ENCODE results near the gene BCL7A.

- no peak for TF ChIP-seq CTCF (IDR thresholded peaks at IDR 0.05)
- no peak for TF ChIP-seq POLR2AphosphoS5 (IDR thresholded peaks at IDR 0.05)
- no peak for TF ChIP-seq POLR2A (IDR thresholded peaks at IDR 0.05)
- TF ChIP-seq EP300 (IDR thresholded peaks at IDR 0.05) = no peak
These were observed 32.2 kb upstream of the BCL7A start for GRCh38 chr12:121989276-121990113.

Measured in gastroesophageal sphincter (tissue), 3 donors.